Keratinocyte (primary cell): ENCODE data around the gene SLIRP. TPM values are rescaled to one million over a fixed set of nuclear protein-coding genes. Genes with fewer than 3 reads are reported as not detected.

ENCODE experiments used
- DNase-seq: peaks from one replicate; pipeline ENCODE4 v3.0.0-alpha.2; 2011; ENCODE audit warnings: low read depth, missing footprints, low spot score
- FAIRE-seq: peaks from 2 replicates; lab custom pipeline; 2011; peaks lifted over from hg19 to GRCh38; lab: Jason Lieb, UNC
- H2AFZ ChIP-seq: 2 replicates; pipeline ENCODE4 v1.6.0; 2012; ENCODE audit warnings: low read length, control low read depth, inconsistent platforms; ENCODE audit not compliant: control insufficient read depth
- H3K27ac ChIP-seq: 2 replicates; pipeline ENCODE4 v1.5.1; 2011; ENCODE audit warnings: low read length; ENCODE audit not compliant: control insufficient read depth, insufficient read depth
- H3K27me3 ChIP-seq: 3 replicates; pipeline ENCODE4 v1.6.0; 2011; ENCODE audit warnings: low read length; ENCODE audit not compliant: control insufficient read depth, insufficient read depth; ENCODE audit errors: extremely low read depth
- H3K36me3 ChIP-seq, 2 experiments: 2 replicates in 1 of 2; 3 replicates in 1 of 2; pipeline ENCODE4 v1.5.1; 2011; ENCODE audit warnings: low read length in 2 of 2, mild to moderate bottlenecking in 1 of 2; ENCODE audit not compliant: control insufficient read depth in 2 of 2, insufficient read depth in 2 of 2; ENCODE audit errors: extremely low read depth in 1 of 2
- H3K4me1 ChIP-seq: 3 replicates; pipeline ENCODE4 v1.5.1; 2011; ENCODE audit warnings: low read length; ENCODE audit not compliant: control insufficient read depth, insufficient read depth; ENCODE audit errors: extremely low read depth
- H3K4me2 ChIP-seq: 3 replicates; pipeline ENCODE4 v1.6.0; 2011; ENCODE audit warnings: low read depth, low read length; ENCODE audit not compliant: control insufficient read depth, insufficient read depth; ENCODE audit errors: extremely low read depth
- H3K4me3 ChIP-seq, 3 experiments: fragments of 200-600 bp in 1 of 3; sonication (generic) in 1 of 3; 2 replicates in 2 of 3; 3 replicates in 1 of 3; pipeline ENCODE4 v1.5.1; 2011 to 2016; ENCODE audit warnings: low read length in 3 of 3, mild to moderate bottlenecking in 3 of 3, control low read depth in 2 of 3, inconsistent platforms in 1 of 3, low read depth in 1 of 3, mixed read lengths in 1 of 3, mixed run types in 1 of 3, moderate library complexity in 1 of 3; ENCODE audit not compliant: control insufficient read depth in 2 of 3, insufficient read depth in 2 of 3; ENCODE audit errors: extremely low read depth in 1 of 3
- H3K79me2 ChIP-seq: 2 replicates; pipeline ENCODE4 v1.6.0; 2012; ENCODE audit warnings: low read length; ENCODE audit not compliant: control insufficient read depth, insufficient read depth
- H3K9ac ChIP-seq: 3 replicates; pipeline ENCODE4 v1.6.0; 2011; ENCODE audit warnings: low read length; ENCODE audit not compliant: control insufficient read depth, insufficient read depth; ENCODE audit errors: extremely low read depth
- H3K9me1 ChIP-seq: 3 replicates; pipeline ENCODE4 v1.6.0; 2011; ENCODE audit warnings: low read length; ENCODE audit not compliant: control insufficient read depth, insufficient read depth; ENCODE audit errors: extremely low read depth
- H3K9me3 ChIP-seq: 2 replicates; pipeline ENCODE4 v1.5.1; 2012; ENCODE audit warnings: low read depth, low read length; ENCODE audit not compliant: control insufficient read depth
- H4K20me1 ChIP-seq: 3 replicates; pipeline ENCODE4 v1.6.0; 2011; ENCODE audit warnings: low read length; ENCODE audit not compliant: control insufficient read depth, insufficient read depth; ENCODE audit errors: extremely low read depth
- CTCF ChIP-seq, 3 experiments: IDR thresholded peaks in 1 of 3; conservative IDR thresholded peaks in 1 of 3; optimal IDR thresholded peaks in 1 of 3; 2 replicates in 2 of 3; 3 replicates in 1 of 3; pipeline versions ENCODE3 to v1.5.1; 2011; ENCODE audit warnings: low read length in 3 of 3, mild to moderate bottlenecking in 3 of 3, moderate library complexity in 2 of 3, control low read depth in 1 of 3, inconsistent platforms in 1 of 3; ENCODE audit not compliant: insufficient read depth in 2 of 3; ENCODE audit errors: extremely low read depth in 1 of 3
- EZH2 ChIP-seq: IDR thresholded peaks from one replicate; pipeline ENCODE4 v1.6.1; 2012; ENCODE audit warnings: inconsistent platforms, mild to moderate bottlenecking, low read length, moderate library complexity
- dilution Hi-C: fragments of 300-500 bp; cut with MboI; formaldehyde crosslinking; loops from one replicate; pipeline ENCODE4 v1.7.0; 2020; ENCODE audit warnings: low sequenced_read_pairs; ENCODE audit not compliant: extremely low pct_ligation_motif_present
- polyA plus RNA-seq, 5 experiments: library from polyadenylated mRNA; depleted of rRNA in 3 of 5; stranded (reverse) in 3 of 5; stranded (forward) in 1 of 5; unstranded in 1 of 5; fragments of >200 nt; gene quantifications; 1 replicate in 1 of 5; 2 replicates in 3 of 5; 3 replicates in 1 of 5; pipeline versions ENCODE4 v1.2.1 to v1.2.3, GENCODE V29; 2011 to 2012; ENCODE audit warnings: missing spikeins in 2 of 5, low read depth in 1 of 5, low replicate concordance in 1 of 5

The SLIRP gene
- polyA plus RNA-seq, 1 donor (not counting 4 experiments of a cell fraction or from before 2014, with no cell fraction given), result 361 TPM

DNA sequence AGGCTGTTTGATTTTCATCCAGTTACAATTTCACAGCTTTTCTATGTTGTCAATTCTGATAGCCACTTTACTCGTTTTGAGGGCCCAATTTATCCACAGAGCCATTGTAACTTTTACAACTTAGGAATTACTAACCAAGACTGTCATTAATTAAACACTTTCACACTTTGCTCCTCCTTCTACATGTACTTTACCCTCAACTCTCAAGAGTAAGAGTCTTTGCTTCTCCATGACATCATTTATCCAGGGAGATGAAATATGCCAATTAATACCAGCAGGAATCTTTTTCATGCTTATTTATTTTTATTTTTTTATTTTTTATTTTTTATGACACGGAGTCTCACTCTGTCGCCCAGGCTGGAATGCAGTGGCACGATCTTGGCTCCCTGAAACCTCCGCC lies 13.5 kb downstream of the SLIRP start:
- FAIRE-seq, result no peak
- Histone ChIP-seq H2AFZ (no peak overlapping the region), H4K20me1 (no peaks in the 10 kb centered on the region), H3K27ac (no peak overlapping the region), H3K36me3 (peaks cover 13 to 14% of the 10 kb centered on the region in 2 experiments), H3K4me2 (no peak overlapping the region), H3K9ac (no peak overlapping the region), H3K79me2 (no peaks in the 10 kb centered on the region), H3K9me1 (no peaks in the 10 kb centered on the region), H3K9me3 (no peaks in the 10 kb centered on the region), H3K27me3 (no peaks in the 10 kb centered on the region), H3K4me1 (no peaks in the 10 kb centered on the region), H3K4me3 (no peak overlapping the region)
- dilution Hi-C loops, result no loop called here
- TF ChIP-seq CTCF (optimal IDR thresholded peaks at IDR 0.05 in 1 of 3, IDR thresholded peaks at IDR 0.05 in 1 of 3, conservative IDR thresholded peaks at IDR 0.05 in 1 of 3; ENCODE audit: extremely low read depth in 1 of 3, insufficient read depth in 2 of 3, low read length in 3 of 3) (no peak), EZH2 (no peak)
- DNase-seq, result no peak

DNA sequence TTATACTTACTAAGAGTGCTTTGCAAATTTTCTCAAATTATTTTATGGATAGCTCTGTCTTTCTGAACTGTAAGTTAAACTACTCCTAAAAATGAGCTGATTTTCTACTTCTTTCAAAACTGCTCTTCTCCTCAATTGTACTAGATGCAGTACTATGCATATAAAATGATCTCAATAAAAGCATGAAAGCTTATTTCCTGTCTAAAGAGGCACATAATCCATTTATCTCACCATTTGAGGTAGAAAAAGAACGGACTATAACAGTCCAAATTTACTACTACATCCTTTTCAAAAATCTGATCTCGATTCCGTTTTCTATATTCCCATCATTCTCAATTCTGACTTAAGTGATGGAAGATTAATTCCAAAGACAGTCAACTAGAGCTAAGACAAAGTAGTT lies 14.4 kb downstream of the SLIRP start:
- Histone ChIP-seq H4K20me1 (no peaks in the 10 kb centered on the region), H3K4me3 (no peak overlapping the region), H3K27ac (no peak overlapping the region), H2AFZ (no peak overlapping the region), H3K9me3 (no peaks in the 10 kb centered on the region), H3K36me3 (peaks cover 11 to 14% of the 10 kb centered on the region in 2 experiments), H3K79me2 (no peaks in the 10 kb centered on the region), H3K4me2 (no peak overlapping the region), H3K9me1 (no peaks in the 10 kb centered on the region), H3K9ac (no peak overlapping the region), H3K27me3 (no peaks in the 10 kb centered on the region), H3K4me1 (no peaks in the 10 kb centered on the region)
- DNase-seq (no peak), FAIRE-seq (no peak)
- TF ChIP-seq CTCF (optimal IDR thresholded peaks at IDR 0.05 in 1 of 3, IDR thresholded peaks at IDR 0.05 in 1 of 3, conservative IDR thresholded peaks at IDR 0.05 in 1 of 3; ENCODE audit: extremely low read depth in 1 of 3, insufficient read depth in 2 of 3, low read length in 3 of 3) (no peak), EZH2 (no peak)
- dilution Hi-C loops, result no loop called here
